Measurements from ENCODE around the gene BPIFA1.

Gene BPIFA1

DNA sequence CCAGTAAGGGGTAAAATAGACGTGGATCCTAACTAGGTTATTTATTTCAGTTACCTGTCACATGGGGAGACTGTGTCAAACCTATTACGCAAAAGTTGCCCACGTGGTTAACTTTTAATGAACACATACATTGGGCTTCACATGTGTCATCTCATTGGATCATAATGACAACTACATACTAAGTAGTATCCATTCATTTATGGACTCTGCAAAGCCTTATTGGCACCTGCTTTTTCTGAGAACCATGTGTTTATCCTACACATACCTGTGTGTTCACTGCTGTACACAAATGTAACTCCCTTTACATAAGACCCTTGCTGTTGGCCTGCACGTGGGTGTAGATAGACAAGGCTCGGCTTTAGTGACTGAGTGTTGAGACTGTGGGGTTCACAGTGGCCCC, 5.1 kb downstream of the BPIFA1 start:
- no peak for DNase-seq

DNA sequence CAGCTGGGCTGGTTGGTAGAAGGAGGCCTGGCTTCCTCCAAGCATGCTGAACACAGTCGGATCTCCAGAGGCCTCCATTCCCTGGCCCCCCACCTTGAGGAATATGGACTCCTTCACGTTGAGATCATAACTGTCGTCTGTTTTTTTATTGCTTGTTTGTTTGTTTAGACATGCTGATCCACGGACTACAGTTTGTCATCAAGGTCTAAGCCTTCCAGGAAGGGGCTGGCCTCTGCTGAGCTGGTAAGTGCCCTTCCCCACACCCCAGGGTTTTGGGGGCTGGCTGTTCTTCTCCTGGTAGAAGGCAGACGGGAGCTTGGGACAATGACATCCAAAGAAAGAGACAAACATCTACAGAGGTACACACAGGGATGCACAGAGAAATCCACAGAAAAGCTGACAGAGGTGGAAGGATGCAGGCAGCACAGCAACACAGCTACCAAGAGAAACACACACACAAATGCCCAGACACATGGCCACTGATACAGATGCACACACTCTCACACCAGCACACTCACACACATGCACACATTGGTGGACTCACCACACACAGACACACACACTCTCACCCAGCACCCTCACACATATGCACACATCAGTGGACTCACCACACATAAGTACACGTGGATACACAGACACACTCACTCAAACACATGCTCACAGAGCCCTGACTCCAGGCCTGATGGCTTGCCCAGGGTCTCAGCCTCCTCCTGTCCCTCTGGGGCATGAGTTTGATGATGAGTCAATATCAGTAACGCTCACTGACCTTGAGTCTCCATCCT, 6.7 kb downstream of the BPIFA1 start:
- DNase-seq: no peak

DNA sequence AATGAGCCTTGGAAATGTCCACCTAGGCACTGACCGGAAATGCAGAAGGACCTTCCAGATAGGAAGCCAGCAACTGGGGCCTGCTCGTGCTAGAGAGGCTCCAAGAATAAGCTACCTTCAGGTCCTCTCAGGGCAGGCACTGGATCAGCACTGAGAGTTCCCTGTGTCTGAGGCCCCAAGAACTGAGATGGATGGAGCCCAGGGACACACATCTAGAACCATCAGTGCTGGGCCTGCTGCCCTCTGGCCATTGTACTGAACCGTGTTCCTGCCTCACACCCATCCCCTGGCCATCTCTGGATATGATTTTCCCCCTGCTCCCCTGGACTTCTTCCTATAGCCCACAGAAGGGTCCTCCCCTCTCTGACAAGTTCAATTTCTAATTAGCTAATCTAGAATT, 10.3 kb downstream of the BPIFA1 start:
- DNase-seq: no peak

DNA sequence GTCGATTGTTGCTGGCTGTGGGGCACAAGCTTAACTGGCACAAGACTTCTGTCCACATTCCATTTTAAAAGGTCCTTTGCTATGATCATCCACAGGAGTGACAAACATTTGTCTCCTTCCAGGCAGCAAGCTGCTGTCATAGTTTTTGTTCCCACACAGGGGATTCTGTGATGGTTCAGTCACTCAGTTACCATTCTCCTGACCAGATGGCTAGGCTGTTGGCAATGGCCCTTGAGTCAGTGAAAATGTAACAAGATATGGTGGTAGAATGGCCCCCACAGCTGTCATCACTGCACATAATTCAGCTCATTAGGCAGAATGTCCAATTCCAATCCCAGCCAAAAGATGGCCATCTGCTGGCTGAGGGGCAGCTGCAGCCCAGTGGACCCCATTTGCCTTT, 13.7 kb downstream of the BPIFA1 start:
- DNase-seq: no peak

DNA sequence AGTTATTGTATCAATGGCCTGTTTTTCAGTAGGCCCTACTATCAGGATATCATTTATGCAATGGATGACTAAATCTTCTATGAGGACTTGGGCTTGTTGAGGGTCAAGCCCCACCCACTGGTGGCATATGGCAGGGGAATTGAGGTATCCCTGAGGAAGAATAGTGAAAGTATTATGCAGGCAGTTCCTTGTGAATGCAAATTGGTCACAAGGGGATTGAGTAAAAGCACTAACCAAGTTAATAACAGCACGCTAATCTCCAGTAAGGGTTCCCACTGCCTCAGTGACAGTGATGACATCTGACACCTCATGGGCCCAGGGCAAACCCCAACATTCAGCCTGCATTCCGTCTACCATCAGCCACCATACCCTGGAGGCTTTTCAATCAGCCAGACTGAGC, 14.9 kb downstream of the BPIFA1 start:
- no peak for DNase-seq

DNA sequence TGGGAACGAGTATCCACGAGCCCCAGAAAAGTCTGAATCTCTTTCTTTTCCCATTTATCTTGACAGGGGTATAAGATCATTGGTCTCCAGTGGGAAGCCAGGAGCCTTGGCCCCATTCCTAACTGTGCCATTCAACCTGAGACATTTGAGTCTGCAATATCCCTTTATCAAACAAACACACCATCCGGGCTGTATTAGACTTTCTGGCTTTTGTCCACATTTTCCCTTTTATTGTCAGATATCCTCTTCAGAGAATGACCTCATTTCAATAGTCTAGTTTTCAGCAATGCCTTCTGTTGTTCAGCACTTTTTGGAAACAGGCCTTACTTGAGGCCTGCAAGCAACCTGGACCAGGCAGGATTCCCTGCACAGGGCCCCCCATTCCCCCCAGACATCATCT, 15.7 kb downstream of the BPIFA1 start:
- DNase-seq: no peak

GRCh38 chr20:33252460-33252859, 16.7 kb downstream of the BPIFA1 start:
- DNase-seq: no peak

GRCh38 chr20:33255005-33255404, 19.2 kb downstream of the BPIFA1 start:
- DNase-seq: no peak

DNA sequence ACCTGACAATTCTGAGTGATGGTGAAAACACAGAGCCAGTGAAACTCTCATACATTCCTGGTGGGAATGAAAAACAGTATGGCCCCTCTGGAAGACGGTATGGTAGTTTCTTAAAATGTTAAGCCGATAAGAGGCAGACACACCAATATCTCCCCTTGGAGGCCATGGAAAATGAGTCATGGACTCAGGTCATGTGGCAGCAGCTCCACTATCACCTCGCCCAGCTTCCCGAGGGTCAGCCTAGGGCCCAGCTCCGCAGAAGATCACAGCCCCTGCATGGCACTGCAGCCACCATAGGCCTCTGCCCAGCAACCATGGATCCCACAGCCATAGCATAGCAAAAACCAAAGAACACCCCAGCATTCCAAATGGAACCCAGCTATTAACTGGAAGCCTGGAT, 21.4 kb downstream of the BPIFA1 start:
- DNase-seq: no peak

DNA sequence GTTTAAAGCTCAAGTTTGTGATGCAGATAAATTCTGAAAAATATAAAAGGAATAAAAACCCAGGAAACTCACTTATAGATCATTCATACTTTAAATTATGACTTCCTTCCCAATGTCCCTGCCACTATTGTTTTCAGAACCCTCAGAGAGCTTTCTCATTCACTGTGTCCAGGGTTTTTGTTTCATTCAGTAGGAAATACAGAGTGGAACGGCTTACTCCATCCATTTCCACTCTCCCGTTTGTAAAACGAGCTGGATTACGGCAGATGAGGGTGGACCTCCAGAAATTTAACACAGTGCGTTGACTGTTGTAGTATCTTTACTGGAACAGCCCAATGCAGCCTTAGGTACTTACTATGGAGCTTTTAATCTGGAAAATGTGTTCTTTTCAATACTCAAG, 23.6 kb downstream of the BPIFA1 start:
- DNase-seq: no peak

- peak in 2 of 3 donors; percentile 3 to 4 for DNase-seq
Measured at GRCh38 chr20:33261465-33261864, 25.7 kb downstream of the BPIFA1 start.

GRCh38 chr20:33262658-33263065, 26.9 kb downstream of the BPIFA1 start:
- peak; percentile 74 to 79 (median 78) for DNase-seq

DNA sequence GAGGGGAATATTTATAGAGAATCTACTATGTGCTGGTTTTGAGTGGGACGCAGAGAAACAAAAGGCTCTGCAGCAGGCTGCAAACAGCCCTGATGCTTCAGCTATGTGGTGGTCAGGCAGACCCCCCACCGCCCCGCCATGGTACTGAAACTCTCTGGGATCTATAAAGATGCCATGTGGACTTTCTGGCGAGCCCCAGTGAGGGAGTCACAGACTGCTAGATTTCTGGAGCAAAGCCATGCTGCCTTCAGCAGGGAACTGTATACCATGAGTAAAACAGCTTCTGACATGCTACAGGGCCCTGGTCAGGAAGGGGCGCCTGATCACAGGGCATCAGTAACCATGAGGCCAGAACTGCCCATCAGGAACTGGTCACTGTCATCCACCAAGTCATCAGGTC, 28.0 kb downstream of the BPIFA1 start:
- DNase-seq: no peak

GRCh38 chr20:33267701-33268100, 31.9 kb downstream of the BPIFA1 start:
- peak; percentile 48 to 63 (median 58) for DNase-seq

- no peak for DNase-seq
Measured at GRCh38 chr20:33272155-33272873, 36.5 kb downstream of the BPIFA1 start.

GRCh38 chr20:33273117-33273851, 37.5 kb downstream of the BPIFA1 start:
- no peak for DNase-seq

GRCh38 chr20:33275215-33275614, 39.4 kb downstream of the BPIFA1 start:
- DNase-seq: no peak

GRCh38 chr20:33275871-33276270, 40.1 kb downstream of the BPIFA1 start:
- DNase-seq: no peak

GRCh38 chr20:33276303-33277113, 40.7 kb downstream of the BPIFA1 start:
- no peak for DNase-seq

- no peak for DNase-seq
Measured at GRCh38 chr20:33277471-33278441, 42.0 kb downstream of the BPIFA1 start.

DNA sequence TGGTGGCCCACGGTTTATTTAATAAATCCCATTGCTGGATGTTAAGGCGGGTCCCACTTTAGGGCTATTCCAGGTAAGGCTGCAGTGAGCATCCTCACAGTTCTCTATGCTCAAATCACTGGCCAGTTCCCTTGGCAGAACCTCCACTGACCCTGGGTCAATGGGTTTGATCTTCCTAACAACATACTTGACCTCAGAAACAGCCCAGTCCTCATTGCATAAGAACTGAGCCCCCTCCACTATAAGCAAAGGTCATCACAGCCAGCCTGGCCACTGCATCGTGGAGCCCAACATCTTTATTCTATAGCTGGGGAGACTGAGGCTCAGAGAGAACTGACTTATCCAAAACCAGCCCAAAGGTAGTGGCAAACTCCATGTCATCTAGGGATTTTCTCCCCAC, 42.9 kb downstream of the BPIFA1 start:
- no peak for DNase-seq

All from suppressor macrophage treated with lipopolysaccharide for 1 hour (primary cell).